Gastroesophageal sphincter (tissue), 3 donors: ENCODE results near the gene PRRT3.

Experiments
- CTCF ChIP-seq, 4 experiments: fragments of 200-600 bp in 2 of 4; fragments of 450-650 bp in 2 of 4; sonication (generic) in 1 of 4; IDR thresholded peaks; one replicate each; pipeline ENCODE4 v1.5.1; 2017 to 2019; ENCODE audit warnings: antibody characterized with exemption in 4 of 4, mild to moderate bottlenecking in 2 of 4, moderate library complexity in 2 of 4
- EP300 ChIP-seq: sonication (generic); formaldehyde crosslinking; IDR thresholded peaks from one replicate; pipeline ENCODE4 v1.6.1; 2017; ENCODE audit warnings: antibody characterized with exemption, mild to moderate bottlenecking
- POLR2A ChIP-seq, 2 donors: fragments of 450-650 bp; IDR thresholded peaks; one replicate each; pipeline ENCODE4 v1.6.1; 2017; ENCODE audit warnings: antibody characterized with exemption in 2 of 2, mild to moderate bottlenecking in 2 of 2, moderate library complexity in 1 of 2
- POLR2AphosphoS5 ChIP-seq: sonication (generic); formaldehyde crosslinking; IDR thresholded peaks from one replicate; pipeline ENCODE4 v1.6.1; 2017; ENCODE audit warnings: antibody characterized with exemption

GRCh38 chr3:9978710-9979305 lies 26.6 kb upstream of the PRRT3 start:
- TF ChIP-seq CTCF (IDR thresholded peaks at IDR 0.05), result no peak
- no peak for TF ChIP-seq POLR2A (IDR thresholded peaks at IDR 0.05)
- TF ChIP-seq POLR2AphosphoS5, result no peak
- no peak for TF ChIP-seq EP300
